ENCODE results near the gene ZSCAN10. TPM values are rescaled to one million over a fixed set of nuclear protein-coding genes. Genes with fewer than 3 reads are reported as not detected.

The ZSCAN10 gene
- total RNA-seq, 1 donor from 2014 or later: not detected

- Mint-ChIP-seq H3K4me1 (peaks cover 23% of the 10 kb centered on the region), H3K27ac (ENCODE audit: unreplicated experiment) (no peak overlapping the region), H3K27me3 (ENCODE audit: low read depth) (peaks cover 39% of the 10 kb centered on the region), H3K4me3 (no peak overlapping the region), H3K9me3 (no peaks in the 10 kb centered on the region), H3K36me3 (ENCODE audit: low read depth) (no peaks in the 10 kb centered on the region)
- TF ChIP-seq, protein P1, sequence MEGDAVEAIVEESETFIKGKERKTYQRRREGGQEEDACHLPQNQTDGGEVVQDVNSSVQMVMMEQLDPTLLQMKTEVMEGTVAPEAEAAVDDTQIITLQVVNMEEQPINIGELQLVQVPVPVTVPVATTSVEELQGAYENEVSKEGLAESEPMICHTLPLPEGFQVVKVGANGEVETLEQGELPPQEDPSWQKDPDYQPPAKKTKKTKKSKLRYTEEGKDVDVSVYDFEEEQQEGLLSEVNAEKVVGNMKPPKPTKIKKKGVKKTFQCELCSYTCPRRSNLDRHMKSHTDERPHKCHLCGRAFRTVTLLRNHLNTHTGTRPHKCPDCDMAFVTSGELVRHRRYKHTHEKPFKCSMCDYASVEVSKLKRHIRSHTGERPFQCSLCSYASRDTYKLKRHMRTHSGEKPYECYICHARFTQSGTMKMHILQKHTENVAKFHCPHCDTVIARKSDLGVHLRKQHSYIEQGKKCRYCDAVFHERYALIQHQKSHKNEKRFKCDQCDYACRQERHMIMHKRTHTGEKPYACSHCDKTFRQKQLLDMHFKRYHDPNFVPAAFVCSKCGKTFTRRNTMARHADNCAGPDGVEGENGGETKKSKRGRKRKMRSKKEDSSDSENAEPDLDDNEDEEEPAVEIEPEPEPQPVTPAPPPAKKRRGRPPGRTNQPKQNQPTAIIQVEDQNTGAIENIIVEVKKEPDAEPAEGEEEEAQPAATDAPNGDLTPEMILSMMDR (conservative IDR thresholded peaks at IDR 0.05): peak; percentile 62
- DNase-seq (ENCODE audit: low read depth, low spot score): no peak
Observed at GRCh38 chr16:3094289-3095027, 4.6 kb downstream of the ZSCAN10 start.

GRCh38 chr16:3092501-3092941 is 6.6 kb downstream of the ZSCAN10 start:
- Mint-ChIP-seq H3K27ac (ENCODE audit: unreplicated experiment) (no peak overlapping the region), H3K27me3 (ENCODE audit: low read depth) (peaks cover 20% of the 10 kb centered on the region), H3K4me1 (peaks cover 21% of the 10 kb centered on the region), H3K36me3 (ENCODE audit: low read depth) (no peaks in the 10 kb centered on the region), H3K4me3 (no peak overlapping the region), H3K9me3 (no peaks in the 10 kb centered on the region)
- no peak for DNase-seq (ENCODE audit: low read depth, low spot score)
- TF ChIP-seq, protein P1 (conservative IDR thresholded peaks at IDR 0.05): no peak

DNA sequence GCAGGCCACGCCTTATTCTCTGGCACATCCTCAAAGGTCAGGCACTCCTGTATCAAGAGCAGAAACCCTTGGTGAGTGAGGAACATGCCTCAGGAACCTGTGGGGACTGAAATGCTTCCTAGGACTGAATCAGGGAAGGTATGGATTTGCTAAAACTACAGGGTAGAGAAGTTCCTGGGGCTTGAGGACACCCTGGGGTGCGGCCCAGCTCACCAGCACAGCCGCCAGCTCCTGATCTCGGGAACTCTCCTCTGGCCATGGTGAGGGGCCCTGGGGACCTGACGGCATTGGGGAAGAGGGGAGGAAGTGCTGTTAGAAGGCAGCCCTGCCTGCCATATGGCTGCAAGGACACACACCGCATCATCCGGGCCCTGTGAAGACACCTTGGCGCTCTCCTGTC is 7.5 kb downstream of the ZSCAN10 start:
- H3K4me1 Mint-ChIP-seq: peaks cover 24% of the 10 kb centered on the region
- peaks cover 10% of the 10 kb centered on the region for H3K27me3 Mint-ChIP-seq (ENCODE audit: low read depth)
- TF ChIP-seq, protein P1 (conservative IDR thresholded peaks at IDR 0.05): no peak
- no peak overlapping the region for H3K4me3 Mint-ChIP-seq
- no peak overlapping the region for H3K27ac Mint-ChIP-seq (ENCODE audit: unreplicated experiment)
- no peak for DNase-seq (ENCODE audit: low read depth, low spot score)
- no peaks in the 10 kb centered on the region for H3K9me3 Mint-ChIP-seq
- no peaks in the 10 kb centered on the region for H3K36me3 Mint-ChIP-seq (ENCODE audit: low read depth)

- Mint-ChIP-seq H3K9me3 (no peaks in the 10 kb centered on the region), H3K4me3 (no peak overlapping the region), H3K27ac (ENCODE audit: unreplicated experiment) (no peak overlapping the region), H3K36me3 (ENCODE audit: low read depth) (no peaks in the 10 kb centered on the region), H3K4me1 (peaks cover 24% of the 10 kb centered on the region), H3K27me3 (ENCODE audit: low read depth) (peaks cover 5% of the 10 kb centered on the region)
- DNase-seq (ENCODE audit: low read depth, low spot score): no peak
- TF ChIP-seq, protein P1 (conservative IDR thresholded peaks at IDR 0.05): no peak
Observed at GRCh38 chr16:3089717-3090592, 9.1 kb downstream of the ZSCAN10 start.

- DNase-seq (ENCODE audit: low read depth, low spot score): no peak
- no peaks in the 10 kb centered on the region for H3K9me3 Mint-ChIP-seq
- H3K27me3 Mint-ChIP-seq (ENCODE audit: low read depth): no peaks in the 10 kb centered on the region
- H3K27ac Mint-ChIP-seq (ENCODE audit: unreplicated experiment): no peak overlapping the region
- H3K36me3 Mint-ChIP-seq (ENCODE audit: low read depth): no peaks in the 10 kb centered on the region
- TF ChIP-seq, protein P1 (conservative IDR thresholded peaks at IDR 0.05): no peak
- no peak overlapping the region for H3K4me3 Mint-ChIP-seq
- H3K4me1 Mint-ChIP-seq: peaks cover 18% of the 10 kb centered on the region
Observed at GRCh38 chr16:3088925-3089716, 10.0 kb downstream of the ZSCAN10 start.
